Stimulated activated CD8-positive, alpha-beta memory T cell treated with anti-CD3 and anti-CD28 coated beads, Interleukin-7, amount 100 ng/mL, for 24 hours (primary cell): Measurements from ENCODE around the gene PDSS2.
"Not testable (repeated sequence)": the region's sequence is repeated elsewhere in the genome, so short reads cannot be mapped to it uniquely, and the experiment has no call there.

Experiments
- DNase-seq: peaks from one replicate; pipeline ENCODE4 v3.0.0-alpha.2; 2020; ENCODE audit warnings: low read depth

Gene PDSS2

GRCh38 chr6:107459283-107460082 lies at the start of gene PDSS2:
TSS of gene PDSS2 (minus strand) at chr6:107459564. CDS start at chr6:107459285, 279 bp downstream.
- peak; percentile 97 for DNase-seq

- DNase-seq, result no peak
These were observed 46.8 kb upstream of the PDSS2 start for GRCh38 chr6:107506145-107506544.

- no peak for DNase-seq
These were observed 45.1 kb upstream of the PDSS2 start for GRCh38 chr6:107504270-107505026.

GRCh38 chr6:107496892-107497684 lies 37.7 kb upstream of the PDSS2 start:
- DNase-seq, result no peak

GRCh38 chr6:107495971-107496370 lies 36.6 kb upstream of the PDSS2 start:
- no peak for DNase-seq

GRCh38 chr6:107495196-107495643 lies 35.9 kb upstream of the PDSS2 start:
- no peak for DNase-seq

- no peak for DNase-seq
These were observed 34.0 kb upstream of the PDSS2 start for GRCh38 chr6:107493158-107494057.

- no peak for DNase-seq
These were observed 32.6 kb upstream of the PDSS2 start for GRCh38 chr6:107491760-107492660.

- DNase-seq, result no peak
These were observed 31.8 kb upstream of the PDSS2 start for GRCh38 chr6:107491138-107491609.

- no peak for DNase-seq
These were observed 31.3 kb upstream of the PDSS2 start for GRCh38 chr6:107490566-107491137.

GRCh38 chr6:107489636-107490565 lies 30.5 kb upstream of the PDSS2 start, which contains the start of gene SOBP:
TSS of gene SOBP (plus strand) at chr6:107490117. CDS start at chr6:107490617, 500 bp downstream.
- DNase-seq, result no peak

- no peak for DNase-seq
These were observed 29.7 kb upstream of the PDSS2 start for GRCh38 chr6:107488875-107489635.

- no peak for DNase-seq
These were observed 29.0 kb upstream of the PDSS2 start for GRCh38 chr6:107488174-107488874.

- no peak for DNase-seq
These were observed 25.8 kb upstream of the PDSS2 start for GRCh38 chr6:107485157-107485556.

GRCh38 chr6:107479089-107479690 lies 19.8 kb upstream of the PDSS2 start:
- no peak for DNase-seq

- DNase-seq, result not testable (repeated sequence)
These were observed 16.5 kb upstream of the PDSS2 start for GRCh38 chr6:107475826-107476225.

GRCh38 chr6:107475360-107475759 lies 16.0 kb upstream of the PDSS2 start:
- not testable (repeated sequence) for DNase-seq
